ENCODE results near the gene MARK3.

Gene MARK3

GRCh38 chr14:103463149-103463548, 77.9 kb downstream of the MARK3 start:
- peaks cover 19% of the 10 kb centered on the region for H3K36me3 ChIP-seq (ENCODE audit: insufficient read depth, low read length)
- H2AFZ ChIP-seq (ENCODE audit: low read length, unreplicated experiment), result no peak overlapping the region
- H3K4me3 ChIP-seq (ENCODE audit: low read depth, low read length), result no peak overlapping the region
- no peaks in the 10 kb centered on the region for H3K27me3 ChIP-seq (ENCODE audit: insufficient read depth, low read length)
- H3K79me2 ChIP-seq (ENCODE audit: control insufficient read depth, insufficient read depth, low read length, unreplicated experiment), result peaks cover 5% of the 10 kb centered on the region
- H3K4me1 ChIP-seq (ENCODE audit: control insufficient read depth, insufficient read depth, low read length, unreplicated experiment), result no peaks in the 10 kb centered on the region
- no peak overlapping the region for H3K27ac ChIP-seq (ENCODE audit: low read depth, low read length)

DNA sequence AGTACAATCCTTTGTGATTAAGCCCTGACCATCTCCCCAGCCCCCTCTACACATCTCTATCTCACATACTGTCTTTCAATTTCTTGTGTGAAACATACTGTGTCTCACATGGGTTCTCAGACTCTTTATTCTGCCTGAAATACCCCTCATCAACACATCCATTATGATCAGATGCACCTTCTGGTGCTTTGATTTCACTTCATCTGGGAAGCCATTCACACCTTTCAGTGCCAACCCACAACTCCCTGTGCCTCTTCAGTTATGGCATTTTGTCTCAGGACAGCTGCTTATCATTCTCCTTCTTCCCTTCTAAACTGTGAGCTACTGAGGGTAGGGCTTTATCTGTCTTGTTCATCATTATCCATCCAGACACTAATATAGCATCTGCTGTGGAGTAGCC, 78.6 kb downstream of the MARK3 start:
- H3K4me1 ChIP-seq (ENCODE audit: control insufficient read depth, insufficient read depth, low read length, unreplicated experiment), result no peaks in the 10 kb centered on the region
- H3K27me3 ChIP-seq (ENCODE audit: insufficient read depth, low read length), result no peaks in the 10 kb centered on the region
- H3K79me2 ChIP-seq (ENCODE audit: control insufficient read depth, insufficient read depth, low read length, unreplicated experiment), result peaks cover 5% of the 10 kb centered on the region
- peaks cover 24% of the 10 kb centered on the region for H3K36me3 ChIP-seq (ENCODE audit: insufficient read depth, low read length)
- no peak overlapping the region for H3K4me3 ChIP-seq (ENCODE audit: low read depth, low read length)
- no peak overlapping the region for H3K27ac ChIP-seq (ENCODE audit: low read depth, low read length)
- no peak overlapping the region for H2AFZ ChIP-seq (ENCODE audit: low read length, unreplicated experiment)

DNA sequence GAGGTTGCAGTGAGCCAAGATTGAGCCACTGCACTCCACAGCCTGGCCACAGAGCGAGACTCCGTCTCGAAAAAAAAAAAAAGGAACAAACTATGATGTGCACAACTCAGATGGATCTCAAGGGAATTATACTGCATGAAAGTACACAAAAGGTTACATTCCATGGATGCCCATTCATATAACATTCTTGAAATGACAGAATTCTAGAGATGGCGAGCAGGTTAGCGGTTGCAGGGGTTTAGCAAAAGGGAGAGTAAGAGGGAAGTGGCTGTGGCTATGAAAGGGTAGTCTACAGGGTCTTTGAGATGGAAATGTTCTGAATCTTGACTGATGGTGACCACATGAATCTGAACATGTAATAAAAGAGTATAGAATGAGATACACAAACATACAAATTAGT, 87.7 kb downstream of the MARK3 start:
- Histone ChIP-seq H3K36me3 (ENCODE audit: insufficient read depth, low read length) (peaks cover 36% of the 10 kb centered on the region), H3K79me2 (ENCODE audit: control insufficient read depth, insufficient read depth, low read length, unreplicated experiment) (peaks cover 2% of the 10 kb centered on the region), H2AFZ (ENCODE audit: low read length, unreplicated experiment) (no peak overlapping the region), H3K4me3 (ENCODE audit: low read depth, low read length) (no peak overlapping the region), H3K27me3 (ENCODE audit: insufficient read depth, low read length) (no peaks in the 10 kb centered on the region), H3K27ac (ENCODE audit: low read depth, low read length) (no peak overlapping the region), H3K4me1 (ENCODE audit: control insufficient read depth, insufficient read depth, low read length, unreplicated experiment) (no peaks in the 10 kb centered on the region)

DNA sequence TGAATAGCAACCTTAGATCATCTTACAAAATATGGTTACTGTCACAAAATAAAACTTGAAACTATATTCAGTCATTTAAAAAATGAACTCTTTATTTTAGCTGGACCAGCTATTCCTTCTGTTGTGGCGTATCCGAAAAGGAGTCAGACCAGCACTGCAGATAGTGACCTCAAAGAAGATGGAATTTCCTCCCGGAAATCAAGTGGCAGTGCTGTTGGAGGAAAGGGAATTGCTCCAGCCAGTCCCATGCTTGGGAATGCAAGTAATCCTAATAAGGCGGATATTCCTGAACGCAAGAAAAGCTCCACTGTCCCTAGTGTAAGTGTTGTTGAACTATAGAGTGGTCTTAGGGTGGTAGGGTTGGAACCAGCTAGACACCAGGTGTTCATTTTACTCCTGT, 89.7 kb downstream of the MARK3 start:
- no peak overlapping the region for H3K27ac ChIP-seq (ENCODE audit: low read depth, low read length)
- no peaks in the 10 kb centered on the region for H3K27me3 ChIP-seq (ENCODE audit: insufficient read depth, low read length)
- H3K79me2 ChIP-seq (ENCODE audit: control insufficient read depth, insufficient read depth, low read length, unreplicated experiment), result peaks cover 2% of the 10 kb centered on the region
- no peak overlapping the region for H3K4me3 ChIP-seq (ENCODE audit: low read depth, low read length)
- peaks cover 31% of the 10 kb centered on the region for H3K36me3 ChIP-seq (ENCODE audit: insufficient read depth, low read length)
- no peaks in the 10 kb centered on the region for H3K4me1 ChIP-seq (ENCODE audit: control insufficient read depth, insufficient read depth, low read length, unreplicated experiment)
- H2AFZ ChIP-seq (ENCODE audit: low read length, unreplicated experiment), result no peak overlapping the region

- Histone ChIP-seq H3K4me1 (ENCODE audit: control insufficient read depth, insufficient read depth, low read length, unreplicated experiment) (no peaks in the 10 kb centered on the region), H3K79me2 (ENCODE audit: control insufficient read depth, insufficient read depth, low read length, unreplicated experiment) (no peaks in the 10 kb centered on the region), H3K27me3 (ENCODE audit: insufficient read depth, low read length) (no peaks in the 10 kb centered on the region), H2AFZ (ENCODE audit: low read length, unreplicated experiment) (no peak overlapping the region), H3K36me3 (ENCODE audit: insufficient read depth, low read length) (peaks cover 36% of the 10 kb centered on the region), H3K4me3 (ENCODE audit: low read depth, low read length) (no peak overlapping the region), H3K27ac (ENCODE audit: low read depth, low read length) (no peak overlapping the region)
These were observed 90.8 kb downstream of the MARK3 start for GRCh38 chr14:103476065-103476464.

- no peak overlapping the region for H3K27ac ChIP-seq (ENCODE audit: low read depth, low read length)
- H3K4me3 ChIP-seq (ENCODE audit: low read depth, low read length), result no peak overlapping the region
- H3K36me3 ChIP-seq (ENCODE audit: insufficient read depth, low read length), result peaks cover 34% of the 10 kb centered on the region
- no peaks in the 10 kb centered on the region for H3K79me2 ChIP-seq (ENCODE audit: control insufficient read depth, insufficient read depth, low read length, unreplicated experiment)
- H3K4me1 ChIP-seq (ENCODE audit: control insufficient read depth, insufficient read depth, low read length, unreplicated experiment), result no peaks in the 10 kb centered on the region
- no peak overlapping the region for H2AFZ ChIP-seq (ENCODE audit: low read length, unreplicated experiment)
- no peaks in the 10 kb centered on the region for H3K27me3 ChIP-seq (ENCODE audit: insufficient read depth, low read length)
These were observed 91.4 kb downstream of the MARK3 start for GRCh38 chr14:103476631-103477030.

- H2AFZ ChIP-seq (ENCODE audit: low read length, unreplicated experiment), result no peak overlapping the region
- H3K27ac ChIP-seq (ENCODE audit: low read depth, low read length), result no peak overlapping the region
- H3K4me3 ChIP-seq (ENCODE audit: low read depth, low read length), result no peak overlapping the region
- peaks cover 8% of the 10 kb centered on the region for H3K4me1 ChIP-seq (ENCODE audit: control insufficient read depth, insufficient read depth, low read length, unreplicated experiment)
- H3K27me3 ChIP-seq (ENCODE audit: insufficient read depth, low read length), result no peaks in the 10 kb centered on the region
- no peaks in the 10 kb centered on the region for H3K79me2 ChIP-seq (ENCODE audit: control insufficient read depth, insufficient read depth, low read length, unreplicated experiment)
- peaks cover 24% of the 10 kb centered on the region for H3K36me3 ChIP-seq (ENCODE audit: insufficient read depth, low read length)
These were observed 95.4 kb downstream of the MARK3 start for GRCh38 chr14:103480595-103480994.

GRCh38 chr14:103483600-103483999, 98.4 kb downstream of the MARK3 start:
- H3K36me3 ChIP-seq (ENCODE audit: insufficient read depth, low read length), result peaks cover 13% of the 10 kb centered on the region
- H2AFZ ChIP-seq (ENCODE audit: low read length, unreplicated experiment), result no peak overlapping the region
- H3K79me2 ChIP-seq (ENCODE audit: control insufficient read depth, insufficient read depth, low read length, unreplicated experiment), result no peaks in the 10 kb centered on the region
- peaks cover 8% of the 10 kb centered on the region for H3K4me1 ChIP-seq (ENCODE audit: control insufficient read depth, insufficient read depth, low read length, unreplicated experiment)
- H3K4me3 ChIP-seq (ENCODE audit: low read depth, low read length), result no peak overlapping the region
- no peaks in the 10 kb centered on the region for H3K27me3 ChIP-seq (ENCODE audit: insufficient read depth, low read length)
- H3K27ac ChIP-seq (ENCODE audit: low read depth, low read length), result peak overlapping the region; percentile 42

DNA sequence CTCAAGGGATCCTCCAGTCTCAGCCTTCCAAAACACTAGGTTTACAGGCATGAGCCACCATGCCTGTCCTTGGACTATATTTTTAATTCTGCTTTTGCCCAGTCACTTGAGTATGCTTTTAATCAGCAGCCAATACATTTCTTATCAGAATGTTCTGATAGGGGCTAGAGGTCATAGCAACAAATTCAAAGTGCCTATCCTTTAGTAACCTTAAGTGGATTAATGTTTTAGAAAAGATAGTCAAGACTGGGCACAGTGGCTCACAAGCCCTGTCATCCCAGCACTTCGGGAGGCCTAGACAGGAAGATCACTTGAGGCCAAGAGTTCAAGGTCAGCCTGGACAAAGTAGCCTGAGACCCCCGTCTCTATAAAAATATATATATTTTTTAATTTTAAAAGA, 100.3 kb downstream of the MARK3 start:
- Histone ChIP-seq H2AFZ (ENCODE audit: low read length, unreplicated experiment) (no peak overlapping the region), H3K36me3 (ENCODE audit: insufficient read depth, low read length) (peaks cover 16% of the 10 kb centered on the region), H3K27ac (ENCODE audit: low read depth, low read length) (no peak overlapping the region), H3K27me3 (ENCODE audit: insufficient read depth, low read length) (no peaks in the 10 kb centered on the region), H3K4me1 (ENCODE audit: control insufficient read depth, insufficient read depth, low read length, unreplicated experiment) (peaks cover 8% of the 10 kb centered on the region), H3K4me3 (ENCODE audit: low read depth, low read length) (no peak overlapping the region), H3K79me2 (ENCODE audit: control insufficient read depth, insufficient read depth, low read length, unreplicated experiment) (no peaks in the 10 kb centered on the region)

- no peak overlapping the region for H2AFZ ChIP-seq (ENCODE audit: low read length, unreplicated experiment)
- H3K4me3 ChIP-seq (ENCODE audit: low read depth, low read length), result no peak overlapping the region
- H3K79me2 ChIP-seq (ENCODE audit: control insufficient read depth, insufficient read depth, low read length, unreplicated experiment), result no peaks in the 10 kb centered on the region
- H3K4me1 ChIP-seq (ENCODE audit: control insufficient read depth, insufficient read depth, low read length, unreplicated experiment), result peaks cover 5% of the 10 kb centered on the region
- peaks cover 19% of the 10 kb centered on the region for H3K36me3 ChIP-seq (ENCODE audit: insufficient read depth, low read length)
- H3K27me3 ChIP-seq (ENCODE audit: insufficient read depth, low read length), result no peaks in the 10 kb centered on the region
- no peak overlapping the region for H3K27ac ChIP-seq (ENCODE audit: low read depth, low read length)
These were observed 102.9 kb downstream of the MARK3 start for GRCh38 chr14:103488071-103488470.

GRCh38 chr14:103488960-103489359, 103.7 kb downstream of the MARK3 start:
- Histone ChIP-seq H3K36me3 (ENCODE audit: insufficient read depth, low read length) (peaks cover 19% of the 10 kb centered on the region), H3K79me2 (ENCODE audit: control insufficient read depth, insufficient read depth, low read length, unreplicated experiment) (no peaks in the 10 kb centered on the region)

More at GRCh38 chr14:103488960-103489359, 103.7 kb downstream of the MARK3 start:
- no peaks in the 10 kb centered on the region for H3K4me1 ChIP-seq (ENCODE audit: control insufficient read depth, insufficient read depth, low read length, unreplicated experiment)
- H3K27me3 ChIP-seq (ENCODE audit: insufficient read depth, low read length), result no peaks in the 10 kb centered on the region
- H3K27ac ChIP-seq (ENCODE audit: low read depth, low read length), result no peak overlapping the region
- no peak overlapping the region for H3K4me3 ChIP-seq (ENCODE audit: low read depth, low read length)
- no peak overlapping the region for H2AFZ ChIP-seq (ENCODE audit: low read length, unreplicated experiment)
